GM19099 (cell line): ENCODE results near the gene WDR43.

ENCODE experiments used
- POLR2A ChIP-seq: IDR thresholded peaks from 3 replicates; pipeline ENCODE4 v1.6.1; 2011; ENCODE audit warnings: low read depth; ENCODE audit not compliant: insufficient read length; ENCODE audit errors: extremely low read depth

WDR43 gene

GRCh38 chr2:28972778-28973335 is 78.4 kb downstream of the WDR43 start:
- no peak for TF ChIP-seq POLR2A

GRCh38 chr2:28974252-28974651 is 79.8 kb downstream of the WDR43 start:
- TF ChIP-seq POLR2A, result no peak

GRCh38 chr2:28975671-28976070 is 81.2 kb downstream of the WDR43 start:
- TF ChIP-seq POLR2A, result no peak

- no peak for TF ChIP-seq POLR2A
Measured at GRCh38 chr2:28976584-28976983, 82.1 kb downstream of the WDR43 start.

GRCh38 chr2:28977176-28977875 is 82.9 kb downstream of the WDR43 start:
- no peak for TF ChIP-seq POLR2A

GRCh38 chr2:28978606-28979005 is 84.1 kb downstream of the WDR43 start:
- no peak for TF ChIP-seq POLR2A

GRCh38 chr2:28979041-28979440 is 84.6 kb downstream of the WDR43 start:
- TF ChIP-seq POLR2A, result no peak

GRCh38 chr2:28979576-28980366 is 85.3 kb downstream of the WDR43 start:
- no peak for TF ChIP-seq POLR2A

GRCh38 chr2:28980368-28981015 is 86.0 kb downstream of the WDR43 start:
- TF ChIP-seq POLR2A, result no peak

- TF ChIP-seq POLR2A, result no peak
Measured at GRCh38 chr2:28981016-28981441, 86.6 kb downstream of the WDR43 start, which contains the start of gene TOGARAM2. Gene TOGARAM2 (plus strand): TSS chr2:28981298. CDS start chr2:28994835, 13,537 bp downstream.

GRCh38 chr2:28981620-28982376 is 87.3 kb downstream of the WDR43 start:
- no peak for TF ChIP-seq POLR2A

GRCh38 chr2:28982381-28982950 is 88.0 kb downstream of the WDR43 start:
- no peak for TF ChIP-seq POLR2A

GRCh38 chr2:28986429-28986828 is 92.0 kb downstream of the WDR43 start:
- TF ChIP-seq POLR2A, result no peak

GRCh38 chr2:28989973-28990372 is 95.5 kb downstream of the WDR43 start:
- TF ChIP-seq POLR2A, result no peak

GRCh38 chr2:28990445-28990844 is 96.0 kb downstream of the WDR43 start:
- TF ChIP-seq POLR2A, result no peak

- TF ChIP-seq POLR2A, result no peak
Measured at GRCh38 chr2:28991021-28991420, 96.6 kb downstream of the WDR43 start.
